ENCODE measurements around the gene PSTPIP2. TPM values are rescaled to one million over a fixed set of nuclear protein-coding genes. Genes with fewer than 3 reads are reported as not detected.

The PSTPIP2 gene
- total and polyA plus RNA-seq, 9 of the 15 experiments (the other 6 are each of a cell fraction or from before 2014, with no cell fraction given): 14.0 to 45.7 (median 27.1) TPM

DNA sequence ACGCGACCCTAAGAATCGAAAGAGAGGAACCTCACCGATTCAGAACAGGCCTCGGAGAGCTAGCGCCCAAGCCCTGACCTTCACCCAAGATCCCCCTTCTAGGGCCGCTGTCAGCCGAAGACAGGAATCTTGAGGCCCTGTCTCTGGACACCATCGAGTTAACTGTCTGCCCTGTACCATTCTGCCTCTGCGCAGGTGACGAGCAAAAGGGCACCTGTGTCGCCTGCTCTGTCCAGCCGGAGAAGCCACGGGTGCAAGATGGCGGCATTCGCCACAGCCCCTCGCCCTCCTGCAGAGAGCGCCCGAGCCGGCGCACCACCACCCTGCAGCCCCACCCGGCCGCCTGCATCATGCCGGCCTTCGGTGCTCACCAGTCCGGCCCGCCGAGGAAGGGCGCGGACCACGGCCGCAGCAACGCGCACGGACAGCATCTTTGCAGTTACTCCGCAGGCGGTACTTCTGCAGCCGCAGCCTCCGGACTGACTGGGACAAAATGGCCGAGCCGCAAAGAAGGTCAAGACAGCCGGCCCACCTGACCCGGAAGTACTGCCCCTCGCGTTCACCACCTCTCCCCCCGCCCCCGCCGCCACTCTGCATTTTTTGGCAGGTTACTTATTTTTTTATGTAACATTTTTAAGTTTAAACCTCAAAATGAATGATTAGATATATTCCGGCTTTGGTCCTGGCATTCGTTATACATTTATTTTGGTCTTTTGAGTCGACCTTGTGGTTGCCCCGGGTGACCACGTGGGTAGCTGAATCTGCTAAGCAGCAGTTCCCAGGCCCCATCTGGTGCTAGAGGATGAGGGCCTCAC lies 25.9 kb upstream of the PSTPIP2 start, which contains the start of gene ATP5F1A (continued):
- TF ChIP-seq HOXB6 (CRISPR knock-in tag; IDR thresholded peaks at IDR 0.05; ENCODE audit: borderline replicate concordance): no peak
- 0 out of 2 replicates have a peak, but pooled peaks have one; percentile 26 for TF ChIP-seq ZNF165 (CRISPR knock-in tag; IDR thresholded peaks at IDR 0.05; ENCODE audit: borderline replicate concordance)
- TF ChIP-seq ELF1 (tag; IDR thresholded peaks at IDR 0.05): no peak
- TF ChIP-seq, protein P1, sequence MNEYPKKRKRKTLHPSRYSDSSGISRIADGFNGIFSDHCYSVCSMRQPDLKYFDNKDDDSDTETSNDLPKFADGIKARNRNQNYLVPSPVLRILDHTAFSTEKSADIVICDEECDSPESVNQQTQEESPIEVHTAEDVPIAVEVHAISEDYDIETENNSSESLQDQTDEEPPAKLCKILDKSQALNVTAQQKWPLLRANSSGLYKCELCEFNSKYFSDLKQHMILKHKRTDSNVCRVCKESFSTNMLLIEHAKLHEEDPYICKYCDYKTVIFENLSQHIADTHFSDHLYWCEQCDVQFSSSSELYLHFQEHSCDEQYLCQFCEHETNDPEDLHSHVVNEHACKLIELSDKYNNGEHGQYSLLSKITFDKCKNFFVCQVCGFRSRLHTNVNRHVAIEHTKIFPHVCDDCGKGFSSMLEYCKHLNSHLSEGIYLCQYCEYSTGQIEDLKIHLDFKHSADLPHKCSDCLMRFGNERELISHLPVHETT (CRISPR knock-in tag; conservative IDR thresholded peaks at IDR 0.05 in 1 of 2, IDR thresholded peaks at IDR 0.05 in 1 of 2): peak in 1 of 2 experiments; percentile 75; a peak in 2 of 4 replicates
- TF ChIP-seq, protein P2, sequence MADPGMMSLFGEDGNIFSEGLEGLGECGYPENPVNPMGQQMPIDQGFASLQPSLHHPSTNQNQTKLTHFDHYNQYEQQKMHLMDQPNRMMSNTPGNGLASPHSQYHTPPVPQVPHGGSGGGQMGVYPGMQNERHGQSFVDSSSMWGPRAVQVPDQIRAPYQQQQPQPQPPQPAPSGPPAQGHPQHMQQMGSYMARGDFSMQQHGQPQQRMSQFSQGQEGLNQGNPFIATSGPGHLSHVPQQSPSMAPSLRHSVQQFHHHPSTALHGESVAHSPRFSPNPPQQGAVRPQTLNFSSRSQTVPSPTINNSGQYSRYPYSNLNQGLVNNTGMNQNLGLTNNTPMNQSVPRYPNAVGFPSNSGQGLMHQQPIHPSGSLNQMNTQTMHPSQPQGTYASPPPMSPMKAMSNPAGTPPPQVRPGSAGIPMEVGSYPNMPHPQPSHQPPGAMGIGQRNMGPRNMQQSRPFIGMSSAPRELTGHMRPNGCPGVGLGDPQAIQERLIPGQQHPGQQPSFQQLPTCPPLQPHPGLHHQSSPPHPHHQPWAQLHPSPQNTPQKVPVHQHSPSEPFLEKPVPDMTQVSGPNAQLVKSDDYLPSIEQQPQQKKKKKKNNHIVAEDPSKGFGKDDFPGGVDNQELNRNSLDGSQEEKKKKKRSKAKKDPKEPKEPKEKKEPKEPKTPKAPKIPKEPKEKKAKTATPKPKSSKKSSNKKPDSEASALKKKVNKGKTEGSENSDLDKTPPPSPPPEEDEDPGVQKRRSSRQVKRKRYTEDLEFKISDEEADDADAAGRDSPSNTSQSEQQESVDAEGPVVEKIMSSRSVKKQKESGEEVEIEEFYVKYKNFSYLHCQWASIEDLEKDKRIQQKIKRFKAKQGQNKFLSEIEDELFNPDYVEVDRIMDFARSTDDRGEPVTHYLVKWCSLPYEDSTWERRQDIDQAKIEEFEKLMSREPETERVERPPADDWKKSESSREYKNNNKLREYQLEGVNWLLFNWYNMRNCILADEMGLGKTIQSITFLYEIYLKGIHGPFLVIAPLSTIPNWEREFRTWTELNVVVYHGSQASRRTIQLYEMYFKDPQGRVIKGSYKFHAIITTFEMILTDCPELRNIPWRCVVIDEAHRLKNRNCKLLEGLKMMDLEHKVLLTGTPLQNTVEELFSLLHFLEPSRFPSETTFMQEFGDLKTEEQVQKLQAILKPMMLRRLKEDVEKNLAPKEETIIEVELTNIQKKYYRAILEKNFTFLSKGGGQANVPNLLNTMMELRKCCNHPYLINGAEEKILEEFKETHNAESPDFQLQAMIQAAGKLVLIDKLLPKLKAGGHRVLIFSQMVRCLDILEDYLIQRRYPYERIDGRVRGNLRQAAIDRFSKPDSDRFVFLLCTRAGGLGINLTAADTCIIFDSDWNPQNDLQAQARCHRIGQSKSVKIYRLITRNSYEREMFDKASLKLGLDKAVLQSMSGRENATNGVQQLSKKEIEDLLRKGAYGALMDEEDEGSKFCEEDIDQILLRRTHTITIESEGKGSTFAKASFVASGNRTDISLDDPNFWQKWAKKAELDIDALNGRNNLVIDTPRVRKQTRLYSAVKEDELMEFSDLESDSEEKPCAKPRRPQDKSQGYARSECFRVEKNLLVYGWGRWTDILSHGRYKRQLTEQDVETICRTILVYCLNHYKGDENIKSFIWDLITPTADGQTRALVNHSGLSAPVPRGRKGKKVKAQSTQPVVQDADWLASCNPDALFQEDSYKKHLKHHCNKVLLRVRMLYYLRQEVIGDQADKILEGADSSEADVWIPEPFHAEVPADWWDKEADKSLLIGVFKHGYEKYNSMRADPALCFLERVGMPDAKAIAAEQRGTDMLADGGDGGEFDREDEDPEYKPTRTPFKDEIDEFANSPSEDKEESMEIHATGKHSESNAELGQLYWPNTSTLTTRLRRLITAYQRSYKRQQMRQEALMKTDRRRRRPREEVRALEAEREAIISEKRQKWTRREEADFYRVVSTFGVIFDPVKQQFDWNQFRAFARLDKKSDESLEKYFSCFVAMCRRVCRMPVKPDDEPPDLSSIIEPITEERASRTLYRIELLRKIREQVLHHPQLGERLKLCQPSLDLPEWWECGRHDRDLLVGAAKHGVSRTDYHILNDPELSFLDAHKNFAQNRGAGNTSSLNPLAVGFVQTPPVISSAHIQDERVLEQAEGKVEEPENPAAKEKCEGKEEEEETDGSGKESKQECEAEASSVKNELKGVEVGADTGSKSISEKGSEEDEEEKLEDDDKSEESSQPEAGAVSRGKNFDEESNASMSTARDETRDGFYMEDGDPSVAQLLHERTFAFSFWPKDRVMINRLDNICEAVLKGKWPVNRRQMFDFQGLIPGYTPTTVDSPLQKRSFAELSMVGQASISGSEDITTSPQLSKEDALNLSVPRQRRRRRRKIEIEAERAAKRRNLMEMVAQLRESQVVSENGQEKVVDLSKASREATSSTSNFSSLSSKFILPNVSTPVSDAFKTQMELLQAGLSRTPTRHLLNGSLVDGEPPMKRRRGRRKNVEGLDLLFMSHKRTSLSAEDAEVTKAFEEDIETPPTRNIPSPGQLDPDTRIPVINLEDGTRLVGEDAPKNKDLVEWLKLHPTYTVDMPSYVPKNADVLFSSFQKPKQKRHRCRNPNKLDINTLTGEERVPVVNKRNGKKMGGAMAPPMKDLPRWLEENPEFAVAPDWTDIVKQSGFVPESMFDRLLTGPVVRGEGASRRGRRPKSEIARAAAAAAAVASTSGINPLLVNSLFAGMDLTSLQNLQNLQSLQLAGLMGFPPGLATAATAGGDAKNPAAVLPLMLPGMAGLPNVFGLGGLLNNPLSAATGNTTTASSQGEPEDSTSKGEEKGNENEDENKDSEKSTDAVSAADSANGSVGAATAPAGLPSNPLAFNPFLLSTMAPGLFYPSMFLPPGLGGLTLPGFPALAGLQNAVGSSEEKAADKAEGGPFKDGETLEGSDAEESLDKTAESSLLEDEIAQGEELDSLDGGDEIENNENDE (IDR thresholded peaks at IDR 0.05; ENCODE audit: low read depth, low read length): no peak
- TF ChIP-seq, protein P3, sequence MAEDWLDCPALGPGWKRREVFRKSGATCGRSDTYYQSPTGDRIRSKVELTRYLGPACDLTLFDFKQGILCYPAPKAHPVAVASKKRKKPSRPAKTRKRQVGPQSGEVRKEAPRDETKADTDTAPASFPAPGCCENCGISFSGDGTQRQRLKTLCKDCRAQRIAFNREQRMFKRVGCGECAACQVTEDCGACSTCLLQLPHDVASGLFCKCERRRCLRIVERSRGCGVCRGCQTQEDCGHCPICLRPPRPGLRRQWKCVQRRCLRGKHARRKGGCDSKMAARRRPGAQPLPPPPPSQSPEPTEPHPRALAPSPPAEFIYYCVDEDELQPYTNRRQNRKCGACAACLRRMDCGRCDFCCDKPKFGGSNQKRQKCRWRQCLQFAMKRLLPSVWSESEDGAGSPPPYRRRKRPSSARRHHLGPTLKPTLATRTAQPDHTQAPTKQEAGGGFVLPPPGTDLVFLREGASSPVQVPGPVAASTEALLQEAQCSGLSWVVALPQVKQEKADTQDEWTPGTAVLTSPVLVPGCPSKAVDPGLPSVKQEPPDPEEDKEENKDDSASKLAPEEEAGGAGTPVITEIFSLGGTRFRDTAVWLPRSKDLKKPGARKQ (CRISPR knock-in tag; IDR thresholded peaks at IDR 0.05): no peak
- TF ChIP-seq JUND (IDR thresholded peaks at IDR 0.05; ENCODE audit: borderline replicate concordance, low read depth, low read length): no peak
- TF ChIP-seq JUND (tag; IDR thresholded peaks at IDR 0.05; ENCODE audit: borderline replicate concordance, low read depth, low read length): no peak
- TF ChIP-seq HEY1 (CRISPR knock-in tag; IDR thresholded peaks at IDR 0.05; ENCODE audit: borderline replicate concordance): no peak
- TF ChIP-seq HDAC1 (IDR thresholded peaks at IDR 0.05): peak in 1 of 2 experiments; percentile 78; a peak in 2 of 4 replicates
- no peak for TF ChIP-seq TCFL5 (CRISPR knock-in tag; conservative IDR thresholded peaks at IDR 0.05)
- TF ChIP-seq POLR2A (conservative IDR thresholded peaks at IDR 0.05): peak; percentile 86
